LoVo (cell line): ENCODE measurements around the gene ARMC9.
"Not testable (repeated sequence)": the region's sequence is repeated elsewhere in the genome, so short reads cannot be mapped to it uniquely, and the experiment has no call there.

Experiments used
- DNase-seq: peaks from one replicate; pipeline ENCODE4 v3.0.0-alpha.2; 2016; ENCODE audit warnings: low spot score

ARMC9 gene, protein sequence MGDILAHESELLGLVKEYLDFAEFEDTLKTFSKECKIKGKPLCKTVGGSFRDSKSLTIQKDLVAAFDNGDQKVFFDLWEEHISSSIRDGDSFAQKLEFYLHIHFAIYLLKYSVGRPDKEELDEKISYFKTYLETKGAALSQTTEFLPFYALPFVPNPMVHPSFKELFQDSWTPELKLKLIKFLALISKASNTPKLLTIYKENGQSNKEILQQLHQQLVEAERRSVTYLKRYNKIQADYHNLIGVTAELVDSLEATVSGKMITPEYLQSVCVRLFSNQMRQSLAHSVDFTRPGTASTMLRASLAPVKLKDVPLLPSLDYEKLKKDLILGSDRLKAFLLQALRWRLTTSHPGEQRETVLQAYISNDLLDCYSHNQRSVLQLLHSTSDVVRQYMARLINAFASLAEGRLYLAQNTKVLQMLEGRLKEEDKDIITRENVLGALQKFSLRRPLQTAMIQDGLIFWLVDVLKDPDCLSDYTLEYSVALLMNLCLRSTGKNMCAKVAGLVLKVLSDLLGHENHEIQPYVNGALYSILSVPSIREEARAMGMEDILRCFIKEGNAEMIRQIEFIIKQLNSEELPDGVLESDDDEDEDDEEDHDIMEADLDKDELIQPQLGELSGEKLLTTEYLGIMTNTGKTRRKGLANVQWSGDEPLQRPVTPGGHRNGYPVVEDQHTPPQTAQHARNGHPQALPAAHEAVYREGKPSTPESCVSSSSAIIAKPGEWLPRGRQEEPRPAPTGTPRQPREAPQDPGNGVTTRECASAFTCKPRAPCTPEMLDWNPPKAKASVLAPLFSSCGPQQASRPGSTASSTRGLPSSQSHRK

GRCh38 chr2:231198291-231199173 is at the start of gene ARMC9:
TSS of gene ARMC9 (plus strand) at chr2:231198631. CDS start at chr2:231206239, 7,608 bp downstream.
- peak; percentile 84 for DNase-seq

- no peak for DNase-seq
Observed at GRCh38 chr2:231152800-231153557, 45.5 kb upstream of the ARMC9 start.

- no peak for DNase-seq
Observed at GRCh38 chr2:231159306-231159705, 39.1 kb upstream of the ARMC9 start.

DNA sequence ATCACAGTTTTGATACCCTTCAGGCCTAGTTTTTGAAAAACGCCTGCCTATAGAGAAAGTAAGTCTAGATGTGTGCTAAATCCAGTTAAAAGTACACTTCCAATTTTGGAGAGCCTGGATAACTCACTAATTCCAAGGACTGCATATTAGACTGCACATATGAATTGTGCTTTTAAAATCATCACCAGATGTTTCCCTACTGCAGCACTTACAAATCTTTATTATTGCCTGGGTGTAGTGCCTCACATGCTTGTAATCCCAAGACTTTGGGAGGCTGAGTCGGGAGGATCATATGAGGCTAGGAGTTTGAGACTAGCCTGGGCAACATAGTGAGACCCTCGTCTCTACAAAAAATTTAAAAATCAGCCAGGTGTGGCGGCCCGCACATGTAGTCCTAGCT is 37.7 kb upstream of the ARMC9 start:
- DNase-seq, result no peak

- no peak for DNase-seq
Observed at GRCh38 chr2:231161252-231161839, 37.1 kb upstream of the ARMC9 start.

DNA sequence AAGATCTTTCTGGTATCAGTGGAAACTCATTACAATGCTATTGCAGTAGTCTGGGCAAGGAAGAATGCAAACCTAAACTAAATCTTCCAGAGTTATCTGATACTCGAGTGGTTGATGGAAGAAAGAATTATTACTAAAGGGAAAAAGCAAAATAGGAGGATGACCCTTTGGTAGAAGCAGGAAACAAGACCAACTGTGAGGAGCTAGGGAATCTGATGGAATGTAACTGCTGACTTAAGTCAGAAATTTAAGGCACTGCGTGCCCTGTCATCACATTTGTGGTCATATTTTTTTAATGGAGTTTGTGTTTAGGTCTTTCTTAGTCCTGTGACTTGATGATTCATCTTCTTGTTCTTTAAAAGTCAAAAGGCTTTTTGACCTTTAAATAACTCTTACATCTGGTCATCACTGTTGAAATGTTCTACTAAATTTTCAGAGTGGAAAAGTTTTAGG is 36.5 kb upstream of the ARMC9 start:
- DNase-seq, result peak; percentile 19

GRCh38 chr2:231163011-231163410 is 35.4 kb upstream of the ARMC9 start:
- no peak for DNase-seq

- DNase-seq, result no peak
Observed at GRCh38 chr2:231163414-231164095, 34.9 kb upstream of the ARMC9 start.

- no peak for DNase-seq
Observed at GRCh38 chr2:231167745-231168459, 30.5 kb upstream of the ARMC9 start.

- DNase-seq, result no peak
Observed at GRCh38 chr2:231168460-231169139, 29.8 kb upstream of the ARMC9 start.

- no peak for DNase-seq
Observed at GRCh38 chr2:231169488-231169887, 28.9 kb upstream of the ARMC9 start.

DNA sequence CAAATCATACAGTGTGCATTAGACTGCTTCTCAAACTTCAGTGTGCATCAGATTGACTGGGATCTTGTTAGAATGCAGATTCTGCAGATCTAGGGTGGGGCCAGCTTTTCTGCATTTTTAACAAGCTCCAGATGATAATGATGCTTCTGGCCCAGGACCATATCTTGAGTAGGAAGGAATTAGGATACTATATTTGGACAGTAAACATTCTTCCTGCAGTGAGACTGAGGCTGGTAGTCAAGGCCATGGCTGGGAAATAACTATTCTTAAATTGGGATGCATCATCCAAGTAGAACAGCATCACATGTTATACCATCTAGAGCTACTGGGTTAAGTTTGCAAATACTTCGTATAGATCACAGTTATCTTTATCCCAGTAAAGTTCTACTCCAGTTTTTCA is 28.4 kb upstream of the ARMC9 start:
- no peak for DNase-seq

DNA sequence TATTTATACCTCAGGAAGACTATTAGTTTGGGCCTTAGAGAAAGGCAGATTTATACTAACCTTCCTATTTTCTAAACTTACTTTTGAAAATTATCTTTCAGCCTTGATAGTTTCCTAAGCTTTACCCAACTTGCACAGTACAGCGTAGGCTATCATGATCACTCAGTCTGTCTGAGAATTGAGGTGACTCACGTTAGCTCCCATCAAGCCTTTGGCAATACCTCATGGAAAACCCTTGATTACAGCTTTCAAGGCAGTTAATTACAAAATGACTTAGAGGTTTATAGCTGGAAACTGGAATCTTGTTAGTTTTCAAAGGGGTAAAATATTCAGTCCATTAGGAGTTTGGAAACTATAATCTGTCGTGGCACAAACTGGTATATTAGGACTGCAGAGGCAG is 26.4 kb upstream of the ARMC9 start:
- DNase-seq, result no peak

GRCh38 chr2:231174211-231174651 is 24.2 kb upstream of the ARMC9 start:
- no peak for DNase-seq

GRCh38 chr2:231176066-231176465 is 22.4 kb upstream of the ARMC9 start:
- no peak for DNase-seq

GRCh38 chr2:231177156-231178025 is 21.0 kb upstream of the ARMC9 start:
- no peak for DNase-seq

GRCh38 chr2:231178805-231179204 is 19.6 kb upstream of the ARMC9 start:
- not testable (repeated sequence) for DNase-seq
